Measurements from ENCODE around the gene PTTG1.

DNA sequence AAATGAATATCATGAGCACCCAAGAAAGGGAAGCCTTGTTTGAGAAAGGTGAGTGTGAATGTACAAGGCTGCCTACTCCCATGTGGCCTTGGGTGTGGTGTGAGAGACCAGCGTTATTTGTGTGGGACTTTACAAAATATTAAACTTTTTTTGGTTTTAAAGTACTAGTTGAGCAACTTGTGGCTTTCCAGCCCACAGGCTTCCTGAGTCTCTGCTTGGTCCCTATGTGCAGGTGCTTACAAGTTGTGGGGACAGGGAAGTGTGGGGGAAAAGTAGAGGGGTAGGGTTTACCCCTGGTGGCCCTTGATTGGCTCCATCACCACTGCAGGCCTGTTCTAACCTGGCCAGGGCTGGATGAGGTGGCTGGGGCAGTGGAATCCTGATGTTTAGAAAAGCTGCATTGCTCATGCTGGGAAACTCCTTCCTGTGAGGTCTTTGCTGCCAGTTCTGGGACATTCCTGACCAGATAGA, 19.7 kb downstream of the PTTG1 start:
- no peak for TF ChIP-seq TAF1 (IDR thresholded peaks at IDR 0.05; ENCODE audit: borderline replicate concordance, insufficient read depth, low read length)
- no peak for TF ChIP-seq POLR2AphosphoS5 (IDR thresholded peaks at IDR 0.05; ENCODE audit: low read depth, low read length)

Measured in PFSK-1 (cell line).